ENCODE measurements around the gene RER1. TPM values are rescaled to one million over a fixed set of nuclear protein-coding genes. Genes with fewer than 3 reads are reported as not detected.

The RER1 gene
- total RNA-seq, 1 experiment from 2014 or later: 110 TPM

DNA sequence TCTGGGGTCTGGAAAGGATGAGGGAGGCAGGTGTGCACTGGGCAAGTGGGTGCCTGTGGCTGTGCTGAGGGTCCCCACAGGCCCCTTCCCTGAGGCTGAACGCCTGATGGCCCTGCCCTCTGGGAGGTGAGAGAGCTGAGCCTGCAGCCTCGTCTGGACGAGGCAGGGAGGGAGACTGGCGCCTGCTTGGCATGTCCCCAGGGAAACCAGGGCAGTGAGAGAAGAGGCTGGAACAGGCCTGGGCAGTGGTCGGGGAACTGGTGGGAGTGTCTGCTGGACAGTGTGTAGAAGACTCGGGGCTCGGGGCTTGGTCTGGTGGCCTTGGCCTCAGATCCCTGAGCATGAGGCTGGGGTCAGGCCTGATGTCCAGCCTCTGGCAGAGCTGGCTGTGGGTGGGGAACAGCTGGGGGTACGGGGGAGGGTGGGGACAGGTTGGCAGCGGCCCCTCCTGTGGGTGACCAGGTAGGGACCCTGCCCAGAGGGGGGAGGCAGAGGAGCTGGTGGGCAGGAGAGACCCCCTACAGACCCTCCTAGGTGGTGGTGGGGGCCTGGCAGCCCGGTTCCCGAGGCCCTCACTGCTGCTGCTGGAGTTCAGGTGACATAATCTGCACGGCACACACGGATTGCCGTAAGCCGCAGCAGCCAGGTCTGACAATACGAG is 53.7 kb downstream of the RER1 start:
- Histone ChIP-seq H2AFZ (ENCODE audit: low read length) (no peak overlapping the region), H3K79me2 (ENCODE audit: insufficient read depth, low read length) (no peaks in the 10 kb centered on the region), H2BK5ac (ENCODE audit: insufficient read length, low read length) (no peak overlapping the region), H3K9ac (ENCODE audit: extremely low read depth, insufficient read length, low read length) (no peak overlapping the region), H3K27ac (ENCODE audit: insufficient read length, low read depth, low read length) (no peak overlapping the region), H3K4me1 (ENCODE audit: insufficient read depth, low read length) (no peaks in the 10 kb centered on the region; the same call in 1 of the 2 replicates), H4K8ac (replicated peaks; ENCODE audit: insufficient read length, low read depth, low read length) (no peak overlapping the region), H2BK120ac (ENCODE audit: low read depth, low read length, poor library complexity, severe bottlenecking) (no peak overlapping the region), H3K4me2 (ENCODE audit: insufficient read depth, insufficient read length, low read length) (no peak overlapping the region), H3K9me3 (ENCODE audit: control insufficient read depth, low read depth, low read length) (no peaks in the 10 kb centered on the region), H3K4ac (ENCODE audit: low read depth, low read length) (no peak overlapping the region), H3K23me2 (ENCODE audit: insufficient read length, low read depth, low read length, poor library complexity, severe bottlenecking) (peaks cover 6% of the 10 kb centered on the region), H3K79me1 (ENCODE audit: insufficient read depth, low read depth, low read length, poor library complexity, severe bottlenecking) (no peaks in the 10 kb centered on the region), H3T11ph (ENCODE audit: low read length) (no peak overlapping the region), H2AK5ac (ENCODE audit: insufficient read length, low read length) (no peak overlapping the region), H2BK20ac (ENCODE audit: low read depth, low read length, poor library complexity, severe bottlenecking) (no peak overlapping the region), H4K5ac (ENCODE audit: insufficient read length, low read depth, low read length) (no peak overlapping the region), H3K27me3 (ENCODE audit: insufficient read depth, low read length) (peaks cover 14% of the 10 kb centered on the region; the same call in 1 of the 2 replicates), H3K23ac (ENCODE audit: insufficient read length, low read depth, low read length) (no peak overlapping the region), H2BK15ac (ENCODE audit: low read depth, low read length) (no peak overlapping the region), H4K91ac (ENCODE audit: insufficient read length, low read depth, low read length) (no peak overlapping the region), H4K20me1 (ENCODE audit: control insufficient read depth, insufficient read depth, insufficient read length) (no peaks in the 10 kb centered on the region), H3K18ac (ENCODE audit: insufficient read length, low read depth, low read length) (no peak overlapping the region), H3K56ac (ENCODE audit: insufficient read length, low read depth, low read length) (no peak overlapping the region), H3K14ac (ENCODE audit: insufficient read depth, low read length) (no peak overlapping the region), H2BK12ac (ENCODE audit: insufficient read length, low read depth, low read length) (no peak overlapping the region)
- no peak overlapping the region; a peak in 1 of 7 replicates for H3K27ac Mint-ChIP-seq
- no CpG with 5 or more reads among the region's 16 CpGs for WGBS (ENCODE audit: extremely low coverage, insufficient read length, low lambda C conversion rate)
- H3K4me1 Mint-ChIP-seq: peaks cover 3 to 15% of the 10 kb centered on the region in 2 experiments; a peak in 3 of 4 replicates
- TF ChIP-seq, protein P1, sequence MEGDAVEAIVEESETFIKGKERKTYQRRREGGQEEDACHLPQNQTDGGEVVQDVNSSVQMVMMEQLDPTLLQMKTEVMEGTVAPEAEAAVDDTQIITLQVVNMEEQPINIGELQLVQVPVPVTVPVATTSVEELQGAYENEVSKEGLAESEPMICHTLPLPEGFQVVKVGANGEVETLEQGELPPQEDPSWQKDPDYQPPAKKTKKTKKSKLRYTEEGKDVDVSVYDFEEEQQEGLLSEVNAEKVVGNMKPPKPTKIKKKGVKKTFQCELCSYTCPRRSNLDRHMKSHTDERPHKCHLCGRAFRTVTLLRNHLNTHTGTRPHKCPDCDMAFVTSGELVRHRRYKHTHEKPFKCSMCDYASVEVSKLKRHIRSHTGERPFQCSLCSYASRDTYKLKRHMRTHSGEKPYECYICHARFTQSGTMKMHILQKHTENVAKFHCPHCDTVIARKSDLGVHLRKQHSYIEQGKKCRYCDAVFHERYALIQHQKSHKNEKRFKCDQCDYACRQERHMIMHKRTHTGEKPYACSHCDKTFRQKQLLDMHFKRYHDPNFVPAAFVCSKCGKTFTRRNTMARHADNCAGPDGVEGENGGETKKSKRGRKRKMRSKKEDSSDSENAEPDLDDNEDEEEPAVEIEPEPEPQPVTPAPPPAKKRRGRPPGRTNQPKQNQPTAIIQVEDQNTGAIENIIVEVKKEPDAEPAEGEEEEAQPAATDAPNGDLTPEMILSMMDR (conservative IDR thresholded peaks at IDR 0.05): no peak
- H3K27me3 Mint-ChIP-seq (ENCODE audit: low read depth): peaks cover 49% of the 10 kb centered on the region
- no peak overlapping the region for H3K4me3 Mint-ChIP-seq
- H3K36me3 Mint-ChIP-seq (ENCODE audit: insufficient read depth in 1 of 3, low read depth in 3 of 3): no peaks in the 10 kb centered on the region
- DNase-seq: no peak
- H3K9me3 Mint-ChIP-seq: no peaks in the 10 kb centered on the region
